AG04450 (cell line): ENCODE results near the gene ATP11A. TPM values are rescaled to one million over a fixed set of nuclear protein-coding genes. Genes with fewer than 3 reads are reported as not detected.

Source experiments
- CTCF ChIA-PET: fragments of 300-600, 350-600 bp; formaldehyde crosslinking; extraction: SDS; loops from one replicate; lab custom pipeline; 2022; ENCODE audit warnings: antibody characterized with exemption, inconsistent platforms; lab: Charles Lee
- POLR2A ChIA-PET: fragments of 350-600 bp; formaldehyde crosslinking; extraction: SDS; loops from one replicate; lab custom pipeline; 2021; ENCODE audit warnings: antibody characterized with exemption, inconsistent platforms; lab: Yijun Ruan, JAX
- DNase-seq: peaks from one replicate; pipeline ENCODE4 v3.0.0-alpha.2; 2011; ENCODE audit warnings: low read depth, low spot score
- H3K27ac ChIP-seq: one replicate; pipeline ENCODE4 v1.5.1; 2012; ENCODE audit warnings: low read depth, low read length, control low read depth
- H3K27me3 ChIP-seq: one replicate; pipeline ENCODE4 v1.6.0; 2012; ENCODE audit warnings: low read length; ENCODE audit not compliant: control insufficient read depth, insufficient read depth
- H3K4me3 ChIP-seq: 2 replicates; pipeline ENCODE4 v1.5.1; 2011; ENCODE audit warnings: mild to moderate bottlenecking, low read depth, low read length, control low read depth
- H3K9me3 ChIP-seq: 2 replicates; pipeline ENCODE4 v1.5.1; 2012; ENCODE audit warnings: low read length; ENCODE audit not compliant: control insufficient read depth, insufficient read depth
- polyA plus RNA-seq: library from polyadenylated mRNA; depleted of rRNA; stranded (reverse); fragments of >200 nt; gene quantifications from 2 replicates; pipeline ENCODE4 v1.2.3, GENCODE V29; 2011
- TF ChIP-seq, protein P1 (sequence below): IDR thresholded peaks from 2 replicates; pipeline ENCODE4 v1.5.1; 2011; ENCODE audit warnings: low read depth, low read length, control low read depth, inconsistent platforms

The ATP11A gene
- polyA plus RNA-seq, 1 experiment: 5.8 TPM

DNA sequence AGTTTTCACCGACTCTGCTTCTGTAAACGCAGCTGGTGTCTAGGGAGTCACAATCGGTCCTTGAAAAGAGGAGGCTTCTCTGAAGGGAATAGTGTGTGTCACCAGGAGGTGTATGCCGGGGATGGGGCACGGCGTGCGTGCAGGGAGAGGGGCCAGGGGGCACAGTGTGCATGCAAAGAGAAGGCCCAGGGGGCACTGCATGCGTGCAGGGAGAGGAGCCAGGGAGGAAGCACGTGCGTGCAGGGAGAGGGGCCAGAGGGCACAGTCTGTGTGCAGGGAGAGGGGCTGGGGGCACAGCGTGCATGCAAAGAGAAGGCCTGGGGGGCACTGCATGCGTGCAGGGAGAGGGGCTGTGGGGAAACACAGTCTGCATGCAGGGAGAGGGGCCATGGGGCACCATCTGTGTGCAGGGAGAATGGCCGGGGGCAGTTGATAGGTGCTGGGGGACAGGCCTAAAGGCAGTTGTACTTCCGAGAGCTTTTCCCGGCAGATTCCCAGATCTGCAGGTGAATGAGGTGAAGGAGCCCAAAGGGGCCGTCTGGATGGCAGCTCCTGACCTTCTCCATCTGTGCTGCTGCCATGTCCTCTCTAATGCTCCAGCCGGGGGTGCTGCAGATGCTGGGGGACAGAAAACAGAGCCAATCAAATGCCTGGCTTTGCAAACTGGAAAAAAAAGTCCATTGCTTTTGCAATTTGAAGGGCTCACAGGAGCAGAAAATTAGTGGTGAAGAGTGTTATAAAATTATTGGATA, 36.4 kb downstream of the ATP11A start:
- Histone ChIP-seq H3K27ac (no peak overlapping the region), H3K27me3 (no peaks in the 10 kb centered on the region), H3K9me3 (peaks cover 6% of the 10 kb centered on the region; the same call in 1 of the 2 replicates), H3K4me3 (no peak overlapping the region)
- CTCF ChIA-PET: interaction anchor here (0.8 kb wide), 1 partner anchor 119 kb away, joined by 3 read pairs; no protein-coding TSS in a partner anchor
- DNase-seq: no peak
- TF ChIP-seq, protein P1, sequence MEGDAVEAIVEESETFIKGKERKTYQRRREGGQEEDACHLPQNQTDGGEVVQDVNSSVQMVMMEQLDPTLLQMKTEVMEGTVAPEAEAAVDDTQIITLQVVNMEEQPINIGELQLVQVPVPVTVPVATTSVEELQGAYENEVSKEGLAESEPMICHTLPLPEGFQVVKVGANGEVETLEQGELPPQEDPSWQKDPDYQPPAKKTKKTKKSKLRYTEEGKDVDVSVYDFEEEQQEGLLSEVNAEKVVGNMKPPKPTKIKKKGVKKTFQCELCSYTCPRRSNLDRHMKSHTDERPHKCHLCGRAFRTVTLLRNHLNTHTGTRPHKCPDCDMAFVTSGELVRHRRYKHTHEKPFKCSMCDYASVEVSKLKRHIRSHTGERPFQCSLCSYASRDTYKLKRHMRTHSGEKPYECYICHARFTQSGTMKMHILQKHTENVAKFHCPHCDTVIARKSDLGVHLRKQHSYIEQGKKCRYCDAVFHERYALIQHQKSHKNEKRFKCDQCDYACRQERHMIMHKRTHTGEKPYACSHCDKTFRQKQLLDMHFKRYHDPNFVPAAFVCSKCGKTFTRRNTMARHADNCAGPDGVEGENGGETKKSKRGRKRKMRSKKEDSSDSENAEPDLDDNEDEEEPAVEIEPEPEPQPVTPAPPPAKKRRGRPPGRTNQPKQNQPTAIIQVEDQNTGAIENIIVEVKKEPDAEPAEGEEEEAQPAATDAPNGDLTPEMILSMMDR: no peak
- POLR2A ChIA-PET: no interaction called here

DNA sequence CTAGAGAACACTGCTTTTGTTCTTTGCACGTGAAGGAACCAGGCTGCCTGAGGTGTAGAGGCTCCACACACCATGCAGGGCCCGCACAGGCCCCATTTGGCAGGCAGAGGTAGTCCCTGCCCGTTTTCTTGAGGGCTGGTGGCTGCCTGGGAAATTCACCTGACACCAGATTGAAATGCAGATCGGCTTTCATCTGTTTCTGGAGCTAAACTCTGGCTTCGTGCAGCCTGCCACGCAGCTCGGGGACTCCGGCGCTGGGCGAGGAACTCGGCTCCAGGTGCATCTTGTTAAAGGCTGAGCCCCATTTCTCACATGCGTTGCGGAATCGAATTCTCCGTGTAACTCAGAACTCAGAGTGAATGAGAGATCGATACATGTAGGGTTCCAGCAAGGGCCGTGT, 37.7 kb downstream of the ATP11A start:
- no peak for DNase-seq
- H3K27me3 ChIP-seq: no peaks in the 10 kb centered on the region
- H3K27ac ChIP-seq: no peak overlapping the region
- ChIA-PET CTCF (no interaction called here), POLR2A (no interaction called here)
- H3K9me3 ChIP-seq: no peaks in the 10 kb centered on the region; the same call in 1 of the 2 replicates
- H3K4me3 ChIP-seq: no peak overlapping the region
- TF ChIP-seq, protein P1: no peak

DNA sequence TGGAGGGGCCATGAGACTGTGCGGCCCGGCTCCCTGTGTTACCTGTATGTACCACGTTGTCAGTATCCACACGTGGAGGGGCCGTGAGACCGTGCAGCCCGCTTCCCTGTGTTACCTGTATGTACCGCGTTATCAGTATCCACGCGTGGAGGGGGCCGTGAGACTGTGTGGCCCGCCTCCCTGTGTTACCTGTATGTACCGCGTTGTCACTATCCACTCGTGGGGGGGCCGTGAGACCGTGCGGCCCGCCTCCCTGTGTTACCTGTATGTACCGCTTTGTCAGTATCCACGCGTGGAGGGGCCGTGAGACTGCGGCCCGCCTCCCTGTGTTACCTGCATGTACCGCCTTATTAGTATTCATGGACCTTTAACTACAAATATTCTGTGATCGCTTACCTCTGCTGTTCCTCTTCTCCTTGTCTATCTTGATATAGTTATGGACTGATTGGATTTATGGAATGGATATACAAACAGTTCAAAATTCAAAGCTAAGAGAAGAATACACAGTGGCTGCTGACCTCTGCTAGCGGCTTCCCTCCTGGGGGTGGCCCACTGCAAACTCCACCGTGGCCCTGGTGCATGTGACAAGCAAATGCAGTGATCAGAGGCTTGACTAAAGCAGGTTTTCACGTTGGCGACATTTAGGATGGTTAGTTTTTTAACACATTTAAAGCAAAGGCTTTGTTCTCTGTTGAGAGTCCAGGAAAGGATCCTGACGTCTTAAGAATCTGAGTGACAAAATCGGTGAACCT, 38.7 kb downstream of the ATP11A start:
- Histone ChIP-seq H3K4me3 (no peak overlapping the region), H3K27ac (no peak overlapping the region), H3K9me3 (no peaks in the 10 kb centered on the region; the same call in 1 of the 2 replicates), H3K27me3 (no peaks in the 10 kb centered on the region)
- ChIA-PET CTCF (no interaction called here), POLR2A (no interaction called here)
- no peak for DNase-seq
- TF ChIP-seq, protein P1: no peak

DNA sequence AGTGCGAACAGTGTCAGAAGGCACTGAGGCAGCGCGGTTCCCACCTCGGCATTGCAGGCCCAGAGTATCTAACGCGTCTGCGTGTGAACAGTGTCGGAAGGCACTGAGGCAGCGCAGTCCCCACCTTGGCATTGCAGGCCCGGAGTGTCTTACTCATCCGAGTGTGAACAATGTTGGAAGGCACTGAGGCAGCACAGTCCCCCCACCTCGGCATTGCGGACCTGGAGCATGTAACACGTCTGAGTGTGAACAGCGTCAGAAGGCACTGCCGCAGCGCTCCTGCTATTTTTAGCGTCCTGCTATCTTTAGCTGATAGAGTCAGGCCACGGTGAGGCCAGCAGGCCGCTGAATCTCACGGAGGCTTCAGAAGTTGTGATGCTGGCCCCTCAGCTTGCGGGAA, 39.6 kb downstream of the ATP11A start:
- TF ChIP-seq, protein P1: no peak
- DNase-seq: no peak
- H3K27ac ChIP-seq: no peak overlapping the region
- POLR2A ChIA-PET: no interaction called here
- H3K4me3 ChIP-seq: no peak overlapping the region
- no peaks in the 10 kb centered on the region; the same call in 1 of the 2 replicates for H3K9me3 ChIP-seq
- CTCF ChIA-PET: no interaction called here
- H3K27me3 ChIP-seq: no peaks in the 10 kb centered on the region
